Keratinocyte (primary cell): ENCODE data around the gene CRPPA. TPM values are rescaled to one million over a fixed set of nuclear protein-coding genes. Genes with fewer than 3 reads are reported as not detected.

Source experiments
- DNase-seq: peaks from one replicate; pipeline ENCODE4 v3.0.0-alpha.2; 2011; ENCODE audit warnings: low read depth, missing footprints, low spot score
- FAIRE-seq: peaks from 2 replicates; lab custom pipeline; 2011; peaks lifted over from hg19 to GRCh38; lab: Jason Lieb, UNC
- H2AFZ ChIP-seq: 2 replicates; pipeline ENCODE4 v1.6.0; 2012; ENCODE audit warnings: low read length, control low read depth, inconsistent platforms; ENCODE audit not compliant: control insufficient read depth
- H3K27ac ChIP-seq: 2 replicates; pipeline ENCODE4 v1.5.1; 2011; ENCODE audit warnings: low read length; ENCODE audit not compliant: control insufficient read depth, insufficient read depth
- H3K27me3 ChIP-seq: 3 replicates; pipeline ENCODE4 v1.6.0; 2011; ENCODE audit warnings: low read length; ENCODE audit not compliant: control insufficient read depth, insufficient read depth; ENCODE audit errors: extremely low read depth
- H3K36me3 ChIP-seq, 2 experiments: 2 replicates in 1 of 2; 3 replicates in 1 of 2; pipeline ENCODE4 v1.5.1; 2011; ENCODE audit warnings: low read length in 2 of 2, mild to moderate bottlenecking in 1 of 2; ENCODE audit not compliant: control insufficient read depth in 2 of 2, insufficient read depth in 2 of 2; ENCODE audit errors: extremely low read depth in 1 of 2
- H3K4me1 ChIP-seq: 3 replicates; pipeline ENCODE4 v1.5.1; 2011; ENCODE audit warnings: low read length; ENCODE audit not compliant: control insufficient read depth, insufficient read depth; ENCODE audit errors: extremely low read depth
- H3K4me2 ChIP-seq: 3 replicates; pipeline ENCODE4 v1.6.0; 2011; ENCODE audit warnings: low read depth, low read length; ENCODE audit not compliant: control insufficient read depth, insufficient read depth; ENCODE audit errors: extremely low read depth
- H3K4me3 ChIP-seq, 3 experiments: fragments of 200-600 bp in 1 of 3; sonication (generic) in 1 of 3; 2 replicates in 2 of 3; 3 replicates in 1 of 3; pipeline ENCODE4 v1.5.1; 2011 to 2016; ENCODE audit warnings: low read length in 3 of 3, mild to moderate bottlenecking in 3 of 3, control low read depth in 2 of 3, inconsistent platforms in 1 of 3, low read depth in 1 of 3, mixed read lengths in 1 of 3, mixed run types in 1 of 3, moderate library complexity in 1 of 3; ENCODE audit not compliant: control insufficient read depth in 2 of 3, insufficient read depth in 2 of 3; ENCODE audit errors: extremely low read depth in 1 of 3
- H3K79me2 ChIP-seq: 2 replicates; pipeline ENCODE4 v1.6.0; 2012; ENCODE audit warnings: low read length; ENCODE audit not compliant: control insufficient read depth, insufficient read depth
- H3K9ac ChIP-seq: 3 replicates; pipeline ENCODE4 v1.6.0; 2011; ENCODE audit warnings: low read length; ENCODE audit not compliant: control insufficient read depth, insufficient read depth; ENCODE audit errors: extremely low read depth
- H3K9me1 ChIP-seq: 3 replicates; pipeline ENCODE4 v1.6.0; 2011; ENCODE audit warnings: low read length; ENCODE audit not compliant: control insufficient read depth, insufficient read depth; ENCODE audit errors: extremely low read depth
- H3K9me3 ChIP-seq: 2 replicates; pipeline ENCODE4 v1.5.1; 2012; ENCODE audit warnings: low read depth, low read length; ENCODE audit not compliant: control insufficient read depth
- H4K20me1 ChIP-seq: 3 replicates; pipeline ENCODE4 v1.6.0; 2011; ENCODE audit warnings: low read length; ENCODE audit not compliant: control insufficient read depth, insufficient read depth; ENCODE audit errors: extremely low read depth
- EZH2 ChIP-seq: IDR thresholded peaks from one replicate; pipeline ENCODE4 v1.6.1; 2012; ENCODE audit warnings: inconsistent platforms, mild to moderate bottlenecking, low read length, moderate library complexity
- dilution Hi-C: fragments of 300-500 bp; cut with MboI; formaldehyde crosslinking; loops from one replicate; pipeline ENCODE4 v1.7.0; 2020; ENCODE audit warnings: low sequenced_read_pairs; ENCODE audit not compliant: extremely low pct_ligation_motif_present
- polyA plus RNA-seq, 5 experiments: library from polyadenylated mRNA; depleted of rRNA in 3 of 5; stranded (reverse) in 3 of 5; stranded (forward) in 1 of 5; unstranded in 1 of 5; fragments of >200 nt; gene quantifications; 1 replicate in 1 of 5; 2 replicates in 3 of 5; 3 replicates in 1 of 5; pipeline versions ENCODE4 v1.2.1 to v1.2.3, GENCODE V29; 2011 to 2012; ENCODE audit warnings: missing spikeins in 2 of 5, low read depth in 1 of 5, low replicate concordance in 1 of 5
- TF ChIP-seq, protein P1 (sequence below), 3 experiments: IDR thresholded peaks in 1 of 3; conservative IDR thresholded peaks in 1 of 3; optimal IDR thresholded peaks in 1 of 3; 2 replicates in 2 of 3; 3 replicates in 1 of 3; pipeline versions ENCODE3 to v1.5.1; 2011; ENCODE audit warnings: low read length in 3 of 3, mild to moderate bottlenecking in 3 of 3, moderate library complexity in 2 of 3, control low read depth in 1 of 3, inconsistent platforms in 1 of 3; ENCODE audit not compliant: insufficient read depth in 2 of 3; ENCODE audit errors: extremely low read depth in 1 of 3

The CRPPA gene
- polyA plus RNA-seq, 1 donor (not counting 4 experiments of a cell fraction or from before 2014, with no cell fraction given), result 0.51 TPM

DNA sequence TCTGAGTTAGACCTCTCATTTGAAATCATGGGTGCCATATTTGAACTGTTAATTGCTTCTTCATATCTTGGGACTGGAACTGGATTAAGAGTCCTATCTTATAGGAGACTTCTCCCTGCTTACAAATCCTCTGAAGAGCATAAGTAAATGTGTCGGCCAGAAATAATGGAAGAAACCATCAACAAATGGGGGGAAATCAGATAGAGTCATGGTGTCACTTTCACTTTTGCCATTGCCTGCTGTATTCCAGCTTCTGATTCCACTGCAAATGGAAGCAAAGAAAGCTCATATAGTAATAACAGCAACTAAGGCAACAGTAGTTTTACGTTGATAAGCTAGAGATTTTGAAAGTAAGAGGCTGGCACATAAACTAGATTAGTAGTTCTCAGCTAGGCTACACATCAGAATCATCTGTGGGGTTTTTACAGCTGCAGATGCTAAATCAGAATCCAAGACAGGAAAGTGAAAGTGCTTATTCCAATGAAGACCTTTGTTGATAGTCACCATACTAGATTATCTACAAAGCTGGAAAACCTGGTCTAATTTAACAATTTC is 12.3 kb upstream of the CRPPA start:
- Histone ChIP-seq H2AFZ (no peak overlapping the region), H3K4me1 (no peaks in the 10 kb centered on the region), H3K27me3 (no peaks in the 10 kb centered on the region), H3K36me3 (no peaks in the 10 kb centered on the region), H3K9me3 (no peaks in the 10 kb centered on the region), H3K9me1 (no peaks in the 10 kb centered on the region), H3K79me2 (no peaks in the 10 kb centered on the region), H4K20me1 (no peaks in the 10 kb centered on the region), H3K4me2 (no peak overlapping the region), H3K27ac (no peak overlapping the region), H3K9ac (no peak overlapping the region), H3K4me3 (no peak overlapping the region)
- no peak for FAIRE-seq
- no peak for TF ChIP-seq EZH2
- TF ChIP-seq, protein P1, sequence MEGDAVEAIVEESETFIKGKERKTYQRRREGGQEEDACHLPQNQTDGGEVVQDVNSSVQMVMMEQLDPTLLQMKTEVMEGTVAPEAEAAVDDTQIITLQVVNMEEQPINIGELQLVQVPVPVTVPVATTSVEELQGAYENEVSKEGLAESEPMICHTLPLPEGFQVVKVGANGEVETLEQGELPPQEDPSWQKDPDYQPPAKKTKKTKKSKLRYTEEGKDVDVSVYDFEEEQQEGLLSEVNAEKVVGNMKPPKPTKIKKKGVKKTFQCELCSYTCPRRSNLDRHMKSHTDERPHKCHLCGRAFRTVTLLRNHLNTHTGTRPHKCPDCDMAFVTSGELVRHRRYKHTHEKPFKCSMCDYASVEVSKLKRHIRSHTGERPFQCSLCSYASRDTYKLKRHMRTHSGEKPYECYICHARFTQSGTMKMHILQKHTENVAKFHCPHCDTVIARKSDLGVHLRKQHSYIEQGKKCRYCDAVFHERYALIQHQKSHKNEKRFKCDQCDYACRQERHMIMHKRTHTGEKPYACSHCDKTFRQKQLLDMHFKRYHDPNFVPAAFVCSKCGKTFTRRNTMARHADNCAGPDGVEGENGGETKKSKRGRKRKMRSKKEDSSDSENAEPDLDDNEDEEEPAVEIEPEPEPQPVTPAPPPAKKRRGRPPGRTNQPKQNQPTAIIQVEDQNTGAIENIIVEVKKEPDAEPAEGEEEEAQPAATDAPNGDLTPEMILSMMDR (optimal IDR thresholded peaks at IDR 0.05 in 1 of 3, IDR thresholded peaks at IDR 0.05 in 1 of 3, conservative IDR thresholded peaks at IDR 0.05 in 1 of 3; ENCODE audit: extremely low read depth in 1 of 3, insufficient read depth in 2 of 3, low read length in 3 of 3), result no peak
- dilution Hi-C loops, result no loop called here
- no peak for DNase-seq

DNA sequence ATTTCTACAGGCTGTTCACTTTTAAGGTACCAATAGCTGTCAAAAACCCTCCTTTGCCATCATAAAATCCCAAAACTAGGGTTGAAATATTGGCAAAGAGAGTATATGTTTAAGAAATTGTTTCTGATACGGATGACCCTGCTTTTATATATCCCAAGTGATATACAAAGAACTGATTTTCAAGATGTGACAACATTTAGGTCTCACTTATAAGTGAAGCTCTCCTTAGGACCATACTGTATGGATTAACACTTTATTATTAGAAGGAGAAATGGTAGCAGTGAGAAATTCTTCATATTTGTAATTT is 11.0 kb upstream of the CRPPA start:
- no peak overlapping the region for H3K4me3 ChIP-seq
- no peaks in the 10 kb centered on the region for H3K4me1 ChIP-seq
- H3K36me3 ChIP-seq, result no peaks in the 10 kb centered on the region
- TF ChIP-seq, protein P1 (optimal IDR thresholded peaks at IDR 0.05 in 1 of 3, IDR thresholded peaks at IDR 0.05 in 1 of 3, conservative IDR thresholded peaks at IDR 0.05 in 1 of 3; ENCODE audit: extremely low read depth in 1 of 3, insufficient read depth in 2 of 3, low read length in 3 of 3), result no peak
- no peak for TF ChIP-seq EZH2
- DNase-seq (no peak), FAIRE-seq (no peak)
- no peak overlapping the region for H3K27ac ChIP-seq
- no peaks in the 10 kb centered on the region for H3K79me2 ChIP-seq
- no peak overlapping the region for H2AFZ ChIP-seq
- no peaks in the 10 kb centered on the region for H3K9me1 ChIP-seq
- H3K27me3 ChIP-seq, result no peaks in the 10 kb centered on the region
- H3K4me2 ChIP-seq, result no peak overlapping the region
- no peaks in the 10 kb centered on the region for H3K9me3 ChIP-seq
- no peaks in the 10 kb centered on the region for H4K20me1 ChIP-seq
- H3K9ac ChIP-seq, result no peak overlapping the region
- dilution Hi-C loops, result no loop called here
